ENCODE measurements around the gene EIPR1.

EIPR1 gene

DNA sequence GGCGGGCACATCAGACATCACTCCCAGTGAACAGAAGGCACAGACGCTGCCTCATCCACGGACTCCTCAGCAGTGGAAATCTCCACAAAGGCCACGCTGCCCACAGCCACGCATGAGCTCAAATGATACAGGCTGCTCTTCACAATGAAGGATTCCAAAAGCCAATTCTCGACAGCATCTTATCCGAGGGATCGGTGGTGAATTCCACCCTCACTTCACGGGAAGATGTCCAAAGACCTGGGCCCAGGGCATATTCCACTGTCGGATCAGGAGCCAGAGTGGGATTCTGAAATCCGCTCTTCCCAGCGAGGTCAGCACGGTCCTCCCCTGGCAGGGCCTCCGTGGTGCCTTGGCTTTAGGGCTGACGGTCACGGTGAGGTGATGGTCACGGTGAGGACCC lies 55.8 kb downstream of the EIPR1 start:
- no peak for DNase-seq

DNA sequence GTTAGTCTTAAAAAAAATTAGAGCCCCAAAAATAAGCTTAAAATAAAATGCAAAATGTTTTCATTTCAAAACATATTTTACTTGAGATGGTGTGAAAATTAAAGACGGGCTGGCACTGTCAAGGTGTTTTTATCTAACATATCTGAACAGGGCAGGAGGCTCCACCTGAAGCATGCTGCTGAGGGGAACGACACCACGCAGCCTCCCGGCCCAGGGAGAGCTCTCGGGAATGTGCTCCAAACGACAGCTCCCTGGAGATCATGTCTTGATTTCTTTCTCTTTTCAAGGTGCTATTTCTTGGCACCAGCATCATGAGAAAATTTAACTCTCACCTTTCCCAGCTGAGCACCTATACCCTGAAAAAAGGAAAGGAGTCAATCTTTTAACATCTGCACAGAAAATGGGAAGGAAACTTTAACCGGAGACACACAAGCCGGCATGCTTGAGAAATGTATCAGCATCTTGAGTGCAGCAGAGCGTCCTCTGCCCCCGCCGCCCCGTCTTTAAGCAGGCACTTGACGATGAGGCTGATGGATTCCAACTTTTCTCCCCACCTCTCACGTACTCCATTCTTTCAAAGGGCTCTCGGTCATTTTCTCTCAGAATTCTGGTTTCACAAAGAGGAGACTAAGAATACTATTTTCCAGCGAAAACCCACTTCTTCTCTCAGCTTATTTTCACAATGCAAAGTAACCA lies 56.6 kb downstream of the EIPR1 start:
- DNase-seq, result no peak

DNA sequence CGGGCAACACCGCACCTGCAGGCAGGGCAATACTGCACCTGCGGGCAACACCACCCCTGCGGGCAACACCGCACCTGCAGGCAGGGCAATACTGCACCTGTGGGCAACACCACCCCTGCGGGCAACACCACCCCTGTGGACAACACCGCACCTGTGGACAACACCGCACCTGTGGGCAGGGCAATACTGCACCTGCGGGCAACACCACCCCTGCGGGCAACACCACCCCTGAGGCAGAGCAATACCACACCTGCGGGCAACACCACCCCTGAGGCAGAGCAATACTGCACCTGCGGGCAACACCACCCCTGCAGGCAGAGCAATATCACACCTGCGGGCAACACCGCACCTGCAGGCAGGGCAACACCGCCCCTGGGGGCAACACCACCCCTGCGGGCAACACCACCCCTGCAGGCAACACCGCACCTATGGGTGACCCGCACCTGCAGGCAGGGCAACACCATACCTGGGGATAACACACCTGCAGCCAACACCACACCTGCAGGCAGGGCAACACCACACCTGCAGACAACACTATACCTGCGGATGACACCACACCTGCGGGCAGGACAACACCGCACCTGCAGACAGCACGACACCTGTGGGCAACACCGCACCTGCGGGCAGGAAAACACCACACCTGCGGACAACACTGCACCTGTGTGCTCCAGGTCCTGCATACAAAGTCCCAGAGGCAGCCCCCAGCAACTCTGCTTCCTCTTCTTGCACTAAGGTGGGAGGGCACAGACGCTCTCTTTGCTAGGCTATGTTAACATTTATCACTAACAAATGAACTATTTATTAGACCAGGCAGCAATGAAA lies 57.7 kb downstream of the EIPR1 start:
- DNase-seq, result no peak

GRCh38 chr2:3319134-3319533 lies 58.5 kb downstream of the EIPR1 start:
- no peak for DNase-seq

DNA sequence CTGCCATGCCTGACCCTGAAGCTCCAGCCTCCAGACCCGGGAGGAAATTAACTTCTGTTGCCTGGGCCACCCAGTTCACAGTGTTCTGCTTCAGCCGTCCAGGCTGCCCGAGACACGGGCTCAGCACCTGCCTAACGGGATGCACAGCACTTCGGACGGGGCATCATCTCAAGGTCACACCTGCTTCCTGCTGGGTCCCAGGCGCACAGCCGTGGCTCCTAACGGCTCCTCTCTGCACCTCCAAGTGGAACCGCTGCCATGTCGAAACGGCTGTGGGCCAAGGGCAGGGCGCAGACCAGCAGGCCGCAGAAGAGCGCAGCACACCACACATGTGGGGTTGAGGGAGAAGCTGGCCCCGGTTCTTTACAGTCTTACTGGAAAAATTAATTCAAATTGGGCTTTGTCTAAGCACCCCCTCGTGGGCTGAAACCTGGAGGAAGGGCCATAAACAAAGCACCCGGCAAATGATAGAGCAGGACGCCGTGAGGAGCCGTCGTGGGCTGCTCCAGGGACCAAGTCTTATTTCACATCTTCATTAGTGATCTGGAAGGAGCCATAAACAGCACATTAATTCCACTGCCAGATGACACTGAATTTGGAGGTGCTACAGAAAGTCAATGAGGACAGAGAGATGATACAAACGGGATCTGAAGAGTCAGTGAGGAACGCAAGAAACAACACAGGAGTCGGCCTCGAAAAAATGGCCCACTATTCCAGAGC lies 59.6 kb downstream of the EIPR1 start:
- no peak for DNase-seq

DNA sequence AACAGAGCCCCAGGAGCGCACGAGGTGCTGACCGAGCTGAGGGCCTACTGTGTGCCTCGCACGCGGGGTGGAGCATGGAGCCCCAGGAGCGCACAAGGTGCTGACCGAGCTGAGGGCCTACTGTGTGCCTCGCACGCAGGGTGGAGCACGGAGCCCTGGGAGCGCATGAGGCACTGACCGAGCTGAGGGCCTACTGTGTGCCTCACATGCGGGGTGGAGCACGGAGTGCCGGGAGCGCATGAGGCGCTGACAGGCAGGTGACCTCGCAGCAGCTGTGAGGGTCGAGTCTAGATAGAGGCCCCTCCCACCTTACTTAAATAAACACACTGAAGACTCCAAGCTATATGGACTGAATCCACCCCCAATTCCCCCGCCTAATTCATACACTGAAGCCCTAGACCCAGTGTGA lies 60.3 kb downstream of the EIPR1 start:
- no peak for DNase-seq

- no peak for DNase-seq
Measured at GRCh38 chr2:3316456-3317276, 61.0 kb downstream of the EIPR1 start.

- no peak for DNase-seq
Measured at GRCh38 chr2:3314626-3315025, 63.0 kb downstream of the EIPR1 start.

GRCh38 chr2:3313781-3314375 lies 63.7 kb downstream of the EIPR1 start:
- DNase-seq, result no peak

GRCh38 chr2:3312576-3313345 lies 64.9 kb downstream of the EIPR1 start:
- no peak for DNase-seq

- DNase-seq, result no peak
Measured at GRCh38 chr2:3311601-3312000, 66.0 kb downstream of the EIPR1 start.

DNA sequence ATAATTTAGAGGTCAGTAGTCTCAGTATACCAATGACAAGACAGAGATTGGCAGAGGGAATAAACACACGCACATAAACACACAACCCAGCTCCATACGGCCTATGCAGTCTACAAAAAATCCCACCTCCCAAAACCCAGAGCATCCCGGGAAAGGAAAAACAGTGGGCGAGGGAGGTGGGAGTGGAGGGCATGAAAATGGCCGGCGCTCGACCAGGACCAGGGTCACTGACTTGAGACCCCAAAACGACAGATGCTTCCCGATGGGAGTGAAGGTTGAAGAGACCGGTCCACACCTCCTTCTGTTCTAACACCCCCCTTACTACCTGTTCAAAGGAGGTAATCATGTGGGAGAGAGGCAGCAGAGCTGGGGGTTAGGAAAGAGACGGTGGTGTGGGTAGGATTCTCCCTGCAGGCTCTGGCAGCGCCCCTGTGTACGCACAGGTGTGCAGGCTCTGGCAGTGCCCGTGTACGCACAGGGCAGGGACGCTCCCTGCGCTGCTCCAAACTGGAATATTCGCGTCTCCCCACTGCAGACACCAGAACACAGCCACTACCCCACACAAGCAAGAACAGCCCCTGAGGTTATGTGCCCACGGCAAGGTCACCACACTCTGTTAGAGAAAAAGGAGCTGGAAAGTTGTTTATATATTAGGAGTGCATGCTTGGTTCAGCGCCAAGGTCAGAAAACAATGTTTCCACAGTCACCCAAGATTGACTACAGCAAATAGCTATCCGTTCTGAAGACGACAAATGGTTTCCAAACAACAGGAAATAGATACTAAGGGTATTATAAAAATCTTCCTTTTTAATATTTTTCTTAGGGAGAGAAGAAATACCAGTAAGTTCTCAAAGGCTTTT lies 67.9 kb downstream of the EIPR1 start:
- DNase-seq, result no peak

DNA sequence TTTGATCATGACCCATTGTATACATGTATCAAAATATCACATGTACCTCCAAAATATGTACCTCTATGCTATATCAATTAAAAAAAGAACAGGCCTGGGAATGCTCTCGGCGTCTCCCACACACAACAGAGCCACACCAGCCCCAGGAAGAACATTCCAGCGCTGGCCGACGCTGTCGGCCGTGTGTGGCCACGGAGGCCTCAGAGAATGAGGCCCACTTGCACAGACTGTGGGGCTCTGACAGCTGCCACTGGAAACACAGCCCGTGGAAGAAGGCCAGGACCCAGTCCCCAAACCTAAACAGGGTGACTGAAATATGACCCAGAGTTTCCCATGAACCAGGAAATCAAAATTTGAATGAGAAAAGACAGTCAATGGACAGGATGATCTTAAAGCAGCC lies 69.7 kb downstream of the EIPR1 start:
- no peak for DNase-seq

DNA sequence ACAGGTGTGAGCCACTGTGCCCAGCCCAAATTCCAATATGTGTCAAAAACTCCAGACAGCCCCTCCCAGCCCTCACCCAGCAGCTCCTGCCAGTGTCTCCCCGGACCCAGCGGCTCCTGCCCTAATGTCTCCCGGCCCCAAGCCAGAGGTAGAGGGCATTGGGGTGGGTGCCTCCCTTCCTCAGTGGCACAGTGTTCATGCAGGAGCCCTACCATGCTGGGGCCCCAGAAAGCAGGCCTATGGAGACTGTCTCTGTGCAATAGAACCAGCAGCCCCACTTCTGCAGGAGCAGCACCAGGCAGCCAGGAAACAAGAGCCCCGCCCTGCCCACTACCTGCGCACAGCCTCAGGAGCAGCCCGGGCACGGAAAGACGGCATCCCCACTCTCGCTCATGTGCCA lies 70.4 kb downstream of the EIPR1 start:
- no peak for DNase-seq

- no peak for DNase-seq
Measured at GRCh38 chr2:3305952-3306351, 71.7 kb downstream of the EIPR1 start.

GRCh38 chr2:3305431-3305830 lies 72.2 kb downstream of the EIPR1 start:
- no peak for DNase-seq

- peak; percentile 77 to 89 for DNase-seq
Measured at GRCh38 chr2:3303583-3304406, 73.8 kb downstream of the EIPR1 start.

- no peak for DNase-seq
Measured at GRCh38 chr2:3302751-3303582, 74.7 kb downstream of the EIPR1 start.

DNA sequence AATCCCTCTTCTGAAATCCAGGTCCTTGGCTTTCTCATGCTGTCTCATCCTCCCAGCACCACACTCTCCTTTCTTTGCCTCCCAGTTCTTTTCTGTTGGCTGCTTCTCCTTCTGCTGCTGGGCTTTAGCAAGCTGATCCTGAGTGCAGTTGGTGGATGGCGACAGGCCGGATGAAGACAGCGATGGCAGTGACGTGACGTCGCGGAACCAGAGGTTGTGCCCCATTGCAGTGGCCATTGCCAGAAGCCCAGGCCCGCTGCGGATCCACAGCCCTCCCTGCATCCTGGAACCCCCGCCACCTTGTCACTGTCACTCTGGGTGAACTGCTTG lies 75.2 kb downstream of the EIPR1 start:
- no peak for DNase-seq
